Measurements from ENCODE around the gene FANCD2OS. TPM values are rescaled to one million over a fixed set of nuclear protein-coding genes. Genes with fewer than 3 reads are reported as not detected.

The FANCD2OS gene
- total RNA-seq, 1 experiment from 2014 or later, result not detected

DNA sequence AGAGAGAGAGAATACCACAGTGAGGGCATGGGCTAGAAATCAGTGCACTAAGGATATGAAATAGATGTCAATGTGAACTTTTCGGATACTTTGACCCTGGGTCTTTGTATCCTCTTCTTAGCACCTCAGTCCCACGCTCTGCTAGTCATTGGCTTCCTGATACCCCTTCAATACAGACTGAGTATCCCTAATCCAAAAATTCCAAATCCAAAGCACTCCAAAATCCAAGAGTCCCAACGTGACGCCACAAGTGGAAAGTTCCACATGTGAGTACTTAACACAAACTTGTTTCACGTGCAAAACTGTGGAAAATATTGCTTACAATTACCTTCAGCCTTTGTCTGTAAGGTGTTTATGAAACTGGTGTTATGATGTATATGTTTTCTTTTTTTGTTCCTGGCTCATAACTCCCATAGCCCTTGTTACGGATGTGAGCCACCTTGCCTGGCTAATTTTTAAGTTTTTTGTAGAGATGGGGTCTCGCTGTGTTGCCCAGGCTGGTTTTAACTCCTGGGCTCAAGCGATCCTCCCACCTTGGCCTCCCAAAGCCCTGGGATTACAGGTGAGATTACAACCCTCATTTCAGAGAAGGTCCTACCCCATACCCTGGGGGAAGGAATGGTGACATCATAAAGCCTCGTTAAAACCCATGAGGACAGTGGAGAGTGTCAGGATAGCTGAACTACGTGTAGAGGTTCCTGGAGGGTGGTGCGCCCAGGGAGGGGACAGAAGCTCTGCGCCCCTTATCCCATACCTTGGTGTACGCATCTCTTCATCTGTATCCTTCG, 46.5 kb upstream of the FANCD2OS start:
- TF ChIP-seq, protein P1, sequence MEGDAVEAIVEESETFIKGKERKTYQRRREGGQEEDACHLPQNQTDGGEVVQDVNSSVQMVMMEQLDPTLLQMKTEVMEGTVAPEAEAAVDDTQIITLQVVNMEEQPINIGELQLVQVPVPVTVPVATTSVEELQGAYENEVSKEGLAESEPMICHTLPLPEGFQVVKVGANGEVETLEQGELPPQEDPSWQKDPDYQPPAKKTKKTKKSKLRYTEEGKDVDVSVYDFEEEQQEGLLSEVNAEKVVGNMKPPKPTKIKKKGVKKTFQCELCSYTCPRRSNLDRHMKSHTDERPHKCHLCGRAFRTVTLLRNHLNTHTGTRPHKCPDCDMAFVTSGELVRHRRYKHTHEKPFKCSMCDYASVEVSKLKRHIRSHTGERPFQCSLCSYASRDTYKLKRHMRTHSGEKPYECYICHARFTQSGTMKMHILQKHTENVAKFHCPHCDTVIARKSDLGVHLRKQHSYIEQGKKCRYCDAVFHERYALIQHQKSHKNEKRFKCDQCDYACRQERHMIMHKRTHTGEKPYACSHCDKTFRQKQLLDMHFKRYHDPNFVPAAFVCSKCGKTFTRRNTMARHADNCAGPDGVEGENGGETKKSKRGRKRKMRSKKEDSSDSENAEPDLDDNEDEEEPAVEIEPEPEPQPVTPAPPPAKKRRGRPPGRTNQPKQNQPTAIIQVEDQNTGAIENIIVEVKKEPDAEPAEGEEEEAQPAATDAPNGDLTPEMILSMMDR (conservative IDR thresholded peaks at IDR 0.05), result no peak
- Mint-ChIP-seq H3K9me3 (no peaks in the 10 kb centered on the region), H3K4me1 (no peaks in the 10 kb centered on the region)

More for the DNA sequence above, 46.5 kb upstream of the FANCD2OS start:
- Histone ChIP-seq H3K27ac (ENCODE audit: insufficient read length, low read depth, low read length) (no peak overlapping the region), H2BK15ac (ENCODE audit: low read depth, low read length) (no peak overlapping the region), H3K18ac (ENCODE audit: insufficient read length, low read depth, low read length) (no peak overlapping the region), H3K23me2 (ENCODE audit: insufficient read length, low read depth, low read length, poor library complexity, severe bottlenecking) (no peaks in the 10 kb centered on the region), H4K91ac (ENCODE audit: insufficient read length, low read depth, low read length) (no peak overlapping the region), H3K79me1 (ENCODE audit: insufficient read depth, low read depth, low read length, poor library complexity, severe bottlenecking) (no peaks in the 10 kb centered on the region), H2AK5ac (ENCODE audit: insufficient read length, low read length) (no peak overlapping the region), H3K79me2 (ENCODE audit: insufficient read depth, low read length) (no peaks in the 10 kb centered on the region), H3K9ac (ENCODE audit: extremely low read depth, insufficient read length, low read length) (no peak overlapping the region), H2BK12ac (ENCODE audit: insufficient read length, low read depth, low read length) (no peak overlapping the region), H3K14ac (ENCODE audit: insufficient read depth, low read length) (no peak overlapping the region), H4K8ac (replicated peaks; ENCODE audit: insufficient read length, low read depth, low read length) (no peak overlapping the region), H2BK5ac (ENCODE audit: insufficient read length, low read length) (no peak overlapping the region), H3K4me1 (ENCODE audit: insufficient read depth, low read length) (no peaks in the 10 kb centered on the region), H2BK120ac (ENCODE audit: low read depth, low read length, poor library complexity, severe bottlenecking) (no peak overlapping the region), H3T11ph (ENCODE audit: low read length) (no peak overlapping the region), H3K27me3 (ENCODE audit: insufficient read depth, low read length) (no peaks in the 10 kb centered on the region), H3K4ac (ENCODE audit: low read depth, low read length) (no peak overlapping the region), H3K9me3 (ENCODE audit: control insufficient read depth, low read depth, low read length) (no peaks in the 10 kb centered on the region), H2AFZ (ENCODE audit: low read length) (no peak overlapping the region), H4K5ac (ENCODE audit: insufficient read length, low read depth, low read length) (no peak overlapping the region), H3K4me2 (ENCODE audit: insufficient read depth, insufficient read length, low read length) (no peak overlapping the region), H3K56ac (ENCODE audit: insufficient read length, low read depth, low read length) (no peak overlapping the region), H3K23ac (ENCODE audit: insufficient read length, low read depth, low read length) (no peak overlapping the region), H2BK20ac (ENCODE audit: low read depth, low read length, poor library complexity, severe bottlenecking) (no peak overlapping the region), H4K20me1 (ENCODE audit: control insufficient read depth, insufficient read depth, insufficient read length) (no peaks in the 10 kb centered on the region)
- Mint-ChIP-seq H3K27ac (peak overlapping the region in 2 of 3 experiments; percentile 20 to 28; a peak in 1 of 7 replicates), H3K36me3 (ENCODE audit: insufficient read depth in 1 of 3, low read depth in 3 of 3) (peaks cover 24 to 46% (median 35%) of the 10 kb centered on the region in 3 experiments; a peak in 6 of 7 replicates), H3K27me3 (ENCODE audit: low read depth) (no peaks in the 10 kb centered on the region), H3K4me3 (no peak overlapping the region)
- no peak for DNase-seq
- WGBS (ENCODE audit: extremely low coverage, insufficient read length, low lambda C conversion rate), result no CpG with 5 or more reads among the region's 14 CpGs

All from H9 (cell line).